Measurements from ENCODE around the gene TPI1. TPM values are rescaled to one million over a fixed set of nuclear protein-coding genes. Genes with fewer than 3 reads are reported as not detected.
A peak's percentile ranks its signal among the peaks of the same experiment; 100 is the strongest.
"Not testable (repeated sequence)": the region's sequence is repeated elsewhere in the genome, so short reads cannot be mapped to it uniquely, and the experiment has no call there.

The TPI1 gene
- total RNA-seq, 1 experiment from 2014 or later = 1,259 TPM

GRCh38 chr12:6904280-6905276 is 37.2 kb downstream of the TPI1 start, which contains the start of gene LRRC23:
Gene LRRC23 (plus strand): TSS chr12:6904822. CDS start chr12:6905634, 812 bp downstream.
- Histone ChIP-seq H3K4me3 (ENCODE audit: low read length) (peak within 1 kb of the TSS; percentile 85), H3K4me1 (ENCODE audit: insufficient read depth, low read length) (peaks cover 16% of the 10 kb centered on the region), H3K4me2 (ENCODE audit: low read length) (peak within 1 kb of the TSS; percentile 99), H3K27me3 (ENCODE audit: low read length) (no peaks in the 10 kb centered on the region), H3K79me2 (ENCODE audit: low read length) (no peaks in the 10 kb centered on the region), H3K27ac (ENCODE audit: low read length) (peak within 1 kb of the TSS; percentile 22), H2AFZ (ENCODE audit: low read length) (peak within 1 kb of the TSS; percentile 99), H3F3A (ENCODE audit: low read length, unreplicated experiment) (no peaks in the 10 kb centered on the region), H3K9me3 (ENCODE audit: low read length) (no peaks in the 10 kb centered on the region), H4K20me1 (ENCODE audit: low read length) (no peaks in the 10 kb centered on the region), H3K9me2 (replicated peaks; ENCODE audit: low read length) (no peaks in the 10 kb centered on the region), H3K9ac (ENCODE audit: low read length) (peak within 1 kb of the TSS; percentile 72), H3K36me3 (ENCODE audit: low read depth, low read length) (no peaks in the 10 kb centered on the region)
- ChIA-PET CTCF (no interaction called here), POLR2A (ENCODE audit: unreplicated experiment) (interaction anchor here (0.6 to 0.9 kb wide), 3 partner anchors 13 to 46 kb away, joined by 3 to 8 read pairs (median 4); no protein-coding TSS in a partner anchor)
- peak; percentile 92 for DNase-seq
- intact Hi-C loops (cut with micrococcal nuclease) = no loop called here
- TF ChIP-seq EZH2phosphoT487 (IDR thresholded peaks at IDR 0.05; ENCODE audit: borderline replicate concordance, low read length) (no peak), EZH2 (IDR thresholded peaks at IDR 0.05; ENCODE audit: low read length, unreplicated experiment) (no peak), CTCF (conservative IDR thresholded peaks at IDR 0.05; ENCODE audit: low read depth, low read length) (no peak)
- TSS peak; percentile 65 for BruUV-seq (replicated peaks)
- peak; percentile 95 for ATAC-seq

- no peak for DNase-seq
- ATAC-seq = no peak
- no peaks in the 10 kb centered on the region for H3K79me2 ChIP-seq (ENCODE audit: low read length)
- BruUV-seq (replicated peaks) = no TSS peak
- H3K9me2 ChIP-seq (replicated peaks; ENCODE audit: low read length) = no peaks in the 10 kb centered on the region
- H2AFZ ChIP-seq (ENCODE audit: low read length) = peak overlapping the region; percentile 99
- H3K9me3 ChIP-seq (ENCODE audit: low read length) = no peaks in the 10 kb centered on the region
- TF ChIP-seq EZH2 (IDR thresholded peaks at IDR 0.05; ENCODE audit: low read length, unreplicated experiment) (no peak), CTCF (conservative IDR thresholded peaks at IDR 0.05; ENCODE audit: low read depth, low read length) (no peak), EZH2phosphoT487 (IDR thresholded peaks at IDR 0.05; ENCODE audit: borderline replicate concordance, low read length) (no peak)
- CTCF ChIA-PET = no interaction called here
- no peaks in the 10 kb centered on the region for H3K27me3 ChIP-seq (ENCODE audit: low read length)
- H3K27ac ChIP-seq (ENCODE audit: low read length) = no peak overlapping the region
- no peaks in the 10 kb centered on the region for H3K36me3 ChIP-seq (ENCODE audit: low read depth, low read length)
- H3K4me1 ChIP-seq (ENCODE audit: insufficient read depth, low read length) = peaks cover 16% of the 10 kb centered on the region
- H3K9ac ChIP-seq (ENCODE audit: low read length) = 0 out of 2 replicates have a peak overlapping the region, but pooled peaks have one; percentile 72
- peak overlapping the region; percentile 85 for H3K4me3 ChIP-seq (ENCODE audit: low read length)
- peak overlapping the region; percentile 99 for H3K4me2 ChIP-seq (ENCODE audit: low read length)
- POLR2A ChIA-PET (ENCODE audit: unreplicated experiment) = interaction anchor here (0.9 kb wide), 1 partner anchor 14 kb away, joined by 3 read pairs; no protein-coding TSS in a partner anchor
- no peaks in the 10 kb centered on the region for H3F3A ChIP-seq (ENCODE audit: low read length, unreplicated experiment)
- intact Hi-C loops (cut with micrococcal nuclease) = no loop called here
- H4K20me1 ChIP-seq (ENCODE audit: low read length) = no peaks in the 10 kb centered on the region
Measured at GRCh38 chr12:6905414-6906040, 38.2 kb downstream of the TPI1 start.

- ATAC-seq; H3K9ac ChIP-seq (ENCODE audit: low read length); H3K79me2 ChIP-seq (ENCODE audit: low read length); H3K27me3 ChIP-seq (ENCODE audit: low read length); H3F3A ChIP-seq (ENCODE audit: low read length, unreplicated experiment); H3K4me2 ChIP-seq (ENCODE audit: low read length); H4K20me1 ChIP-seq (ENCODE audit: low read length); H3K9me2 ChIP-seq (replicated peaks; ENCODE audit: low read length); H3K36me3 ChIP-seq (ENCODE audit: low read depth, low read length); CTCF ChIA-PET; H3K9me3 ChIP-seq (ENCODE audit: low read length); intact Hi-C loops (cut with micrococcal nuclease); DNase-seq; POLR2A ChIA-PET (ENCODE audit: unreplicated experiment); H3K4me3 ChIP-seq (ENCODE audit: low read length); H2AFZ ChIP-seq (ENCODE audit: low read length); H3K27ac ChIP-seq (ENCODE audit: low read length); BruUV-seq (replicated peaks): not testable (repeated sequence)
- H3K4me1 ChIP-seq (ENCODE audit: insufficient read depth, low read length) = peaks cover 14% of the 10 kb centered on the region
Measured at GRCh38 chr12:6908141-6908540, 40.8 kb downstream of the TPI1 start.
